ENCODE results near the gene SH3PXD2B.
A peak's percentile ranks its signal among the peaks of the same experiment; 100 is the strongest.

Gene SH3PXD2B

DNA sequence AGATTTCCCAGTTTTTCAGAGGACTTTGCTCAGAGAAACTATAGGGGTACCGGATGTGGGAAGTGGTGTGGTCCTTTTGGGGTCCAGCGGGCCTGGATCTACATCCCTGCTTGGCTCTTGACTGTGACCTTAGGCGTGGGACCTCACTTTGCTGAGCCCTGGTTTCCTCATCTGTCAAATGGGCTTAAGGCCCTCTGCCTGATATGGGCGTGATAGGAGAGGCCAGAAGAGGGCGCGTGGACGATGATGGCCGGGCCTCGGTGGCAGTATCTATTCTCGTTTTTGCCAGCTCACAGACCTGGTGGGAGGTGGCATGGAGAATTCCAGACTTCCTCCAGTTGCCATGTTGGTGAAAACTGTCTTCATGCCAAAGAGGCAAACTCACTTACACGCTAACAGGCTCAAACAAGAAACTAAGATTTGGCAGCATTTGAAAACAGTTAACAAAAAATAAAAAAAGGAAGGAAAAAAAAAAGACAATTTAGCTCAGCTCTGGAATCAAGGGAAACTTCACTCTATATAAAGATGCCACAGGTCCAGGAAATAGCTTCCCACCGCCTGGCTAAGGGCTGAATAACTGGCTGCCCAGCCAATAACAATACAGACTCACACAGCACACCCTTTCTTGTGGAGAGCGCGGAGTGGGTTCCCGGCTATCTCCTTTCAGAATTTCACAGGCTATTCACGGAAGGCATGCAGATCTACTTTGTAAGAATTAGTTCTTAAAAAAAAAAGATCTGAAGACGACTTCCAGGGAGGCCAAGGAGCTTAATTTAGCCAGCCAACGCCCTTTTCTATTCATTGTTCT is 1.7 kb downstream of the SH3PXD2B start:
- no peak overlapping the region for H3K27ac Mint-ChIP-seq
- no peaks in the 10 kb centered on the region for H3K9me3 Mint-ChIP-seq
- H3K27me3 Mint-ChIP-seq (ENCODE audit: low read depth) = peaks cover 60% of the 10 kb centered on the region
- peaks cover 4% of the 10 kb centered on the region for H3K4me1 Mint-ChIP-seq (ENCODE audit: low read depth)
- peak overlapping the region; percentile 49 for H3K4me3 Mint-ChIP-seq
- H3K36me3 Mint-ChIP-seq (ENCODE audit: low read depth) = no peaks in the 10 kb centered on the region

DNA sequence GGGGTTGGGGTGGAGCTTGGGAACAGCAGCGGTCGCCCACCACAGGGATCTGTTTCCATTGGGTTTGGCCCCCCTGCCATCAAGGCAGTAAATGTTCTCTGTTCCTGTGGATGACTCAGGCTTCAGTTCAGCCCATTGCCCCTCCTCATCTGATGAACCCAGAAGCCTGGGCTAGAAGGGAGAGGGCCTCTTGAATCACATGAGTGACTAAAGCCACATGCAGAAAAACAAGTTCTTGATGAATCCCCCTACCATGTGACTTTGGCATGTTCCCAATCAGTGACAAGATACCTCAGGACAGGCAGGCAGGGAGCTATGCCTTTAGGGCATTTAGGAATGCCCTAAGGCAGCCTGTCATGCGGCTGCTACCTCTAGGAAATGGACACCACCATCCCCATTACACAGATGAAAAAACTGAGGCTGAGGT is 2.5 kb downstream of the SH3PXD2B start:
- no peak overlapping the region for H3K4me3 Mint-ChIP-seq
- no peaks in the 10 kb centered on the region for H3K36me3 Mint-ChIP-seq (ENCODE audit: low read depth)

DNA sequence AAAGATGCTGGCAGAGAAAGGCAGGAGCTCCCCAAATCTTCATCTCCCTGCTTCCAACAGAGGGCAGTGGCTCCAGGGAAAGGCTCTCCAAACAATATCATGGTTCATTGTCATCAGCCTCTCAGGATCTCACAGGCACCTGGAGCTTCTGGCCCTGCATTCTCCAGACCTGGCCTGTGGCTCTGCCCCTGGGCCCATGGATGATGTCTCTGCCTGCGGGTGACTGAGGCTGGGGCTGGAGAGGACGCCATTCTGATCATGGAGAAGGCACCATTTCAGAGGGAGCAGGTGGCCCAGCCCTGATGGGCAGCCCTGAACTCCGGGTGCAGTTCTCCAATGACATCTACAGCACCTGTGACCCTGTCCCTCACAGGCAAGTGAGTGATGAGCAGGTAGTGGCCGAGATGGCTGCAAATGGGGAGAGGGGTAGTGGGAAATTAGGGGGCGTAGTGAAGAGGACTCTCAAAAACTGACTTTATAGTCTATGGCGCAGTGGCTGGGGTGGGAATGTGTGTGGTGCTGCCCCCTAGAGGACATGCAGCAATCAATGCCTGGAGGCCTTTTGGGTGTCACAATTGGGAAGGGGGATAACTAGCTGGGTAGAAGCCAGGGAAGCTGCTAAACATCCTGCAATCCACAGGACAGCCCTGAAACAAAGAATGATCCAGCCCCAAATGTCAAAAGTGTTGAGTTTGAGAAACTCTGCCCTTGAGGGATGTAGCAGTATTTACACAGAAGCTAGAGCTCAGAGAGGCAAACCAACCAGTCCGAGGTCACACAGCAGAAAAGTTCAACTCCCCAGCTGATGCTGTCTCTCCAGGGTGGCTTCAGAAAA is 3.2 kb downstream of the SH3PXD2B start:
- peaks cover 51% of the 10 kb centered on the region for H3K27me3 Mint-ChIP-seq (ENCODE audit: low read depth)
- H3K27ac Mint-ChIP-seq = no peak overlapping the region
- H3K4me1 Mint-ChIP-seq (ENCODE audit: low read depth) = peaks cover 4% of the 10 kb centered on the region
- H3K4me3 Mint-ChIP-seq = no peak overlapping the region
- no peaks in the 10 kb centered on the region for H3K36me3 Mint-ChIP-seq (ENCODE audit: low read depth)
- no peaks in the 10 kb centered on the region for H3K9me3 Mint-ChIP-seq

More for the DNA sequence above, 2.5 kb downstream of the SH3PXD2B start:
- Mint-ChIP-seq H3K27ac (no peak overlapping the region), H3K4me1 (ENCODE audit: low read depth) (peaks cover 4% of the 10 kb centered on the region), H3K9me3 (no peaks in the 10 kb centered on the region), H3K27me3 (ENCODE audit: low read depth) (peaks cover 55% of the 10 kb centered on the region)

DNA sequence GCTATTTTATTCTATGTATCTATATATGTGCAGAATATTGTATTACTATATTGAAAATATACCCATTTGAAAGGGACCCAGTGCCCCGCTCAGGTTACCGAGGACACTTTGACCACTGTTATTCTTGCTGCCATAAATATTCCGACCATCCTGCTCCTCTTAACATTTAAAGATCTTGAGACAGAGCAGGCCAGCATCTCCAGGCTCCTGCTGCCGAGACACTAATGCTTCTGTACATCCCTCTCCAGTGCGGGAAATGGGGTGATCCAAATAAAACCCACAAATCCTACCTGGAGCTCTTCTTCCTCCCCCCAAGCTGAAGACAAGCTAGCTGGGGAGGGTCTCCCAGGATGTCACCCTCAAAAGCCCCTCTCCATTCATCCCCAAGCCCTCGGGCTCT is 3.9 kb downstream of the SH3PXD2B start:
- H3K27me3 Mint-ChIP-seq (ENCODE audit: low read depth) = peaks cover 45% of the 10 kb centered on the region
- no peak overlapping the region for H3K27ac Mint-ChIP-seq
- no peaks in the 10 kb centered on the region for H3K36me3 Mint-ChIP-seq (ENCODE audit: low read depth)
- H3K4me3 Mint-ChIP-seq = no peak overlapping the region
- H3K4me1 Mint-ChIP-seq (ENCODE audit: low read depth) = peaks cover 4% of the 10 kb centered on the region
- no peaks in the 10 kb centered on the region for H3K9me3 Mint-ChIP-seq

DNA sequence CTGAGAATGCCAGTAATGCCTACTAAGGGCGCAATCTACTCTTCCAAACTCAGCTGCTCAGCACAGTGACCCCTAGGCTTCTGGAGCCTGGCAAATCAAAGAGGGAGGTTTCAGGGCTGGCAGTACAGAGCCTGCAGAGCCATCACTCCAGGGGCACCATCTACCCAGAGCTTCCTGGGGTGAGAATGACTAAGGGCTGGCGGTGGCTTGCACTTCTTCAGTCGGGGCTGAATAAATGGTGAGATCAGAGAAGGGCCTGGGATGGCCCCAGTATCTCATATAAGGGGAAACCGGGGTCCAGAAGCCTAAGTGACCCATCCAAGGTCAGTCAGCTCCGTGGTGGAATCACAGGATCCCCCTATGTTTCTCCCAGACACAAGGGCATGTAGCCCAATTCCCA is 5.3 kb downstream of the SH3PXD2B start:
- Mint-ChIP-seq H3K4me1 (ENCODE audit: low read depth) (no peaks in the 10 kb centered on the region), H3K4me3 (no peak overlapping the region), H3K27me3 (ENCODE audit: low read depth) (peaks cover 48% of the 10 kb centered on the region), H3K36me3 (ENCODE audit: low read depth) (no peaks in the 10 kb centered on the region), H3K9me3 (no peaks in the 10 kb centered on the region), H3K27ac (no peak overlapping the region)

DNA sequence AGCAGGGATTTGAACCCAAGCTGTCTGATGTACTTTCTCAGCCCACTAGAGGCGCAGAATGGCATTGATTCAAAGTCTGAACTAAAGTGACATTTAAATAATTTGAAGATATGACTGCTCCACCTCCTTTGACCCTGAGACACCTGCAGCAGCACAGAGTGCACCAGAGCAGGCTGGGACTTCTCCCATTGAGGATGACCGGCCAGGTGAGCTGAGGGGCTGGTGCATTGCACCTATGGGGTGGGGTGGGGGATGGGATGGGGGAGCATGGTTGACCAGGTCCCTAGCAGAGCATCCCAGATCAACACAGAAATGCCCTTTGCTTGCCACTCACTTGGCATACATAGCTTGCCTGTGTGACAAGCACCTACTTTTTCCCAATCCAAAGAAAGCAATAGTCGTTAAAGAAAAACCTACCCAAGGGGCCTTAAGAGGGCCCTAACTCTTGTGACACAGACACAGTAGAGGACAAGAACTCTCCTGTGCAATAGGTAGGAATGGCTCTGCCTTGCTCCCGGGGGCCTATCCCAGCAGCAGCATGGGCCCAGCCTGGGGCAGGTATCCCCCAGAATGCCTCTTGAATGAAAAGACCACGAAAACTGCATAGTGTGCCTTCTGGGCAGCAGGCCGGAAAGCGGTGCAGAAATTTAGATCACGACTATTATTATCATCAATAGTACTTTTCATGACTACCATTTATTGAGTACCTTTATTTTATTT is 6.5 kb downstream of the SH3PXD2B start:
- H3K27ac Mint-ChIP-seq = no peak overlapping the region
- no peak overlapping the region for H3K4me3 Mint-ChIP-seq
- H3K9me3 Mint-ChIP-seq = no peaks in the 10 kb centered on the region
- no peaks in the 10 kb centered on the region for H3K36me3 Mint-ChIP-seq (ENCODE audit: low read depth)
- peaks cover 45% of the 10 kb centered on the region for H3K27me3 Mint-ChIP-seq (ENCODE audit: low read depth)
- H3K4me1 Mint-ChIP-seq (ENCODE audit: low read depth) = peaks cover 6% of the 10 kb centered on the region

DNA sequence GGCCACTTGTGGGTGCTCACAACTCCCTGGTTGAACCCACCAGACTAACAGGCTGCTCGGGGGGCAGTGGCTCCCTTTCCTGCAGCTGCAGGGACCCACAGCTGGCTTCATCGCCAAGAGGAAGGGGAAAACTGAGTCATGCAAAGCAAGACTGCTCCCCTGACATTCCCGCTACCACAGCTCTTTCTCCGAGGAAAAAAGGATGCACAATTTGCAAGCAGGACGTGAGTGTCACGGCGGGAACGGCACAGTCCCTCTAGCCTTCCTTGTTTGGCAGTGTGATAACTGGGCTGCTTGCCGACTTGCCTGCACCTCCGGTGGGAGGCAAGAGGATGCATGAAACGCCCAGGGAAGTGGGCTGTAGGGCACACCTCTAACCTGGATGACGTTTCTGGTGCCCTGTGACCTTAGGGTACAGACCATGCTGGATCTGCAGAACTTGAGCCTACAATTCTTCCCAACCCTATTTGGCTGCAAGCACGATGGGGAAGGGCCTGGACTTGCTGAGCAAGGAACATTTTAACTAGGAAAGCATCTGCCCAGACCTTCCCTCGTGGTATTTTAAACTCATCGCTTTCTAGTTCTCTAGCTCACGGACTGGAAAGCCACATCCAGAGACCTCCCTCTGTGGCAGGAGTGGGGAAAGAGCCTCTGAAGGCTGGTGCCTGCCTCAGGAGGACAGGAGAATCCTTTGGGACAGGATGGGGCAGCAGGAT is 7.8 kb downstream of the SH3PXD2B start:
- Mint-ChIP-seq H3K4me1 (ENCODE audit: low read depth) (peaks cover 6% of the 10 kb centered on the region), H3K4me3 (no peak overlapping the region), H3K36me3 (ENCODE audit: low read depth) (no peaks in the 10 kb centered on the region), H3K27me3 (ENCODE audit: low read depth) (peaks cover 34% of the 10 kb centered on the region), H3K9me3 (no peaks in the 10 kb centered on the region), H3K27ac (no peak overlapping the region)

DNA sequence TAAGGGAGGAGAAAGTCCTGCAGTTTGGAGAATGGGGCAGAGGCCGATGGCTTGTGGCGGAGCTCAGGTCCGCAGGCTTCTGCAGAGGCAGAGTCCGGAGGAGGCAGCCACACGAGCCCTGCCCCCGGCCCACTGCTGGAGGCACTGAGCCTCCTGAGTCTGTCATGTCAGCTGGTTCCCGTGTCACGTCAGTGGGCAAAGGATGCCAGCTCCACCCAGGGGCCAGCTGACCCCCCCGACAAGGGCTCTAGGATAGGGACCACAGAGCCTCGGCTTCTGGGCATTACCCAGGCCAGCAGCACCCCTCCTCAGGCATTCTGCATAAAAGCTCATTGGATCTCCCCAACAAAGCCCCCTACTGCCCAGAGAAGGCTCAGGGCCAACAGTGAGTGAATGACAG is 8.5 kb downstream of the SH3PXD2B start:
- Mint-ChIP-seq H3K27ac (no peak overlapping the region), H3K4me3 (no peak overlapping the region), H3K36me3 (ENCODE audit: low read depth) (no peaks in the 10 kb centered on the region), H3K4me1 (ENCODE audit: low read depth) (peaks cover 6% of the 10 kb centered on the region), H3K9me3 (no peaks in the 10 kb centered on the region), H3K27me3 (ENCODE audit: low read depth) (peaks cover 28% of the 10 kb centered on the region)

DNA sequence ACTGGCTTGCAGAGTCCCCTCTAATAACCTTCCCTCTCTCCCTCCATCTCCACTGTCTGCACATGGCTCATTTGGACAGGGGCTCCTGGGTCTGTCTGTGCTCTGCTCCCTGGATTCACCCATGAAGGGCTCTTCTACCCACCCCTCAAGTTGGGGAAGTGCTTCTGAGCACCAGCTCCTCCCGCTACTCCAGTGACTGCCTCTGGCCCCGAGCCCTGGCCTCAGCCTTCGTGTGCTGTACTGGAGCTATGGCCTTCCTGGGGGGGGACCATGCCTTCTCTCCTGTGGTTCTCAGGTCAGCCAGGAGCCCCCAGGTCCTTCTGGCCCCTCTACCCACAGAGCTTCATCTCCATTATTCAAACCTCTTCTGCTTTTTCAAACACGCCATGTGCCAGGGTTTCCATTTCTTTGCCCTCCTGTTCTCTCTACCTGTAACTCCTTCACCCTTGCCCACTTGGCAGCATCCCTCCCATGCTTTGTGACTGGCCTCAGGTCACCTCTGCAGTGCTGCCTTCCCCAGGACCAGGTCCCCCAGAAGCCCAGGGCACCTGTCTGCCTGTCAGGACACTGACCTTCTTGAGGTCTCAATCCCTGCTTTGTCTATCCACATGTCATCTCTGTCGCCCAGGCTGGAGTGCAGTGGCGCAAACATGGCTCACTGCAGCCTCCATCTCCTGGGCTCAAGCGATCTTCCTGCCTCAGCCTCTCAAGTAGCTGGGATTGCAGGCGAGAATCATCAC is 9.5 kb downstream of the SH3PXD2B start:
- Mint-ChIP-seq H3K9me3 (no peaks in the 10 kb centered on the region), H3K4me1 (ENCODE audit: low read depth) (peaks cover 6% of the 10 kb centered on the region), H3K27me3 (ENCODE audit: low read depth) (peaks cover 24% of the 10 kb centered on the region), H3K36me3 (ENCODE audit: low read depth) (no peaks in the 10 kb centered on the region), H3K27ac (no peak overlapping the region), H3K4me3 (no peak overlapping the region)

DNA sequence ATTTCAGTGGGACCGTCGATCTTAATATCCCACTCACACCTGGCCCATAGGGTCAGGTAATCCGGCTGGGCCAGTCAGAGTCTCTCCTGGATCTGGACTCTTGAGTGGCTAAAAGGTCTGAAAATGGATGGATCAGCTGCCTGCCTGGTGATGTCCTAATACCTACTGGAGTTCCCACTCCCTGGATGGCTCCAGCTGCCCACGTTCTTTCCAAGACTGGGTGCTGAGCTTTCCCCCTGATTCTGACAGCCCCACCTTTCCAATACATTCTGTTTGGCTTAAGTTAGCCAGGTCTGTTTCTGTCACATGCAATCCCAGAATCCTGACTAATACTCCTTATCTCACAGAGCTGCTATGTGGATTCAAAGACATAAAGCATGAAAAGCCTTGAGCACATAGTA is 10.2 kb downstream of the SH3PXD2B start:
- H3K36me3 Mint-ChIP-seq (ENCODE audit: low read depth) = no peaks in the 10 kb centered on the region
- peaks cover 24% of the 10 kb centered on the region for H3K27me3 Mint-ChIP-seq (ENCODE audit: low read depth)
- no peak overlapping the region for H3K27ac Mint-ChIP-seq
- H3K9me3 Mint-ChIP-seq = no peaks in the 10 kb centered on the region
- peaks cover 6% of the 10 kb centered on the region for H3K4me1 Mint-ChIP-seq (ENCODE audit: low read depth)
- H3K4me3 Mint-ChIP-seq = no peak overlapping the region

DNA sequence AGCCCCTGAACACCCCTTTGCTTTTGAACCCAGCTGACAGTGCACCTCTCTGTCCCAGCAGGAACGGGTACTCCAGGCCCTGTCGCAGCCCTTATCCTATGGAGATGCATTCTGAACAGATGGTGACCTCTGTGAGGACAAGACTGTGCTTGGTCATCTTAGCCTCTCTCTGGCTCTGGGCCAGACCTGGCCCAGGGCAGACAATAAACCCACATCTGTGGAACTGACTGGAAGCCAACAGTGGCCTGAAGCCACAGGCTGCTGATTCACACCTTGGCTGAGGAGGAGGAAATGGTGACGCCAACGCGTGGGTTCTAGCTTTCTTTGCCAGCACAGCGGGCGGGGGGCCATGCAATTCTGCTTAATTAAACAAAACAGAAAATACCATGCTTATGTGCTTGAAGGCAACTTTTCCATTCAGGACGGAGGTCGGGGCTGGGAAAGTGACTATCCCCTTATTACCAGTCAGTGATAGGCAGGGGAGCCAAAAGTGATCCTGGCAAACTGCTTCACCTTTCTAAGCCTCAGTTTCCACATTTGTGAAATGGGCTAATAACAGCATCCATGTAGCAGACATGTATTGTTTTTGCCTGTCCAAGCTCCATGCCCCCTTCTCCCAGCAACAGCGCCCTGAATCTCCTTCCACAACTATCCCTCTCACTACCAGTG is 10.8 kb downstream of the SH3PXD2B start:
- H3K4me1 Mint-ChIP-seq (ENCODE audit: low read depth) = peaks cover 6% of the 10 kb centered on the region
- peaks cover 24% of the 10 kb centered on the region for H3K27me3 Mint-ChIP-seq (ENCODE audit: low read depth)
- no peak overlapping the region for H3K27ac Mint-ChIP-seq
- no peaks in the 10 kb centered on the region for H3K36me3 Mint-ChIP-seq (ENCODE audit: low read depth)
- H3K9me3 Mint-ChIP-seq = no peaks in the 10 kb centered on the region
- no peak overlapping the region for H3K4me3 Mint-ChIP-seq

DNA sequence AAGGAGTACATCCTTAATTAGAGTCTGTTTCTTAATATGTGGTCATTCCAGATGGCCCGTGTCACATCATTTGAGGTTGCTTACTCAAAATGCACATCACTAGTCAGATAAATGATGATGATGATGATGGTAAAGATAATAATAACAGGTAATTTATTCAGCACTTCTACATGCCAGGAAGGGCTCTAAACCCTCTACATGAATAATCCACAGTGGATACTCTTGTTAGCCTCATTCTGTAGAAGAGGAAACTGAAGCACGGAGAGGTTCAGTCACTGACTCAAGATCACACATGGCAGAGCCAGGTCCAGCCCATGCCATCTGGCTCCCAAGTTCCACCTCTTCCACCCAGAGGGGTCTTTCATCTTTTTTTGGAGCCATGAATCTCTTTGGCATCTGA is 11.7 kb downstream of the SH3PXD2B start:
- H3K27me3 Mint-ChIP-seq (ENCODE audit: low read depth) = peaks cover 24% of the 10 kb centered on the region
- H3K36me3 Mint-ChIP-seq (ENCODE audit: low read depth) = no peaks in the 10 kb centered on the region
- H3K4me1 Mint-ChIP-seq (ENCODE audit: low read depth) = peaks cover 6% of the 10 kb centered on the region
- H3K9me3 Mint-ChIP-seq = no peaks in the 10 kb centered on the region
- H3K4me3 Mint-ChIP-seq = no peak overlapping the region
- H3K27ac Mint-ChIP-seq = no peak overlapping the region

DNA sequence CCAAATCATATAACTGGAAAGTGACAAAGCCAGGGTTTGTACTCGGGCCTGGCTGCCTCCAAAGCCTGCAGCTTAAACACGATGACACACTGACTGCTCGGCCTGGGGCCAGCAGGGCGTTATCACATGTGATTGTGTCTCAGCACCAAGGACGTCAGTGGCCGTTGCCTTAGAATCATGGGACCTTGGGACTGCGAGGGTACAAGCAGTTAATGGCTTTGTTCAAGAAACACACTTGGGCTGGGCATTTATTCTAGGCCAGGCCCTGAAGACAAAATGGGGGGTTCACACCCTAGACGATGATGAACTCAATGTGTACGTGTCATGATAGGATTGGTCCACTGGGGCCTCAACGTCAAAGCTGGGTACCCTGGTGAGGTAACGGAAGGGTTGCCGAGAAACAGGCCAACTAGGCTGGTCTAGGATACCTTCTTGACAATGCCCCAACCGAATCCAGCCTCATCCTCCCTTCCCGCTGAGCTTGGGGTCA is 13.0 kb downstream of the SH3PXD2B start:
- H3K27me3 Mint-ChIP-seq (ENCODE audit: low read depth) = peaks cover 19% of the 10 kb centered on the region
- no peak overlapping the region for H3K27ac Mint-ChIP-seq
- H3K9me3 Mint-ChIP-seq = no peaks in the 10 kb centered on the region
- no peaks in the 10 kb centered on the region for H3K36me3 Mint-ChIP-seq (ENCODE audit: low read depth)
- H3K4me1 Mint-ChIP-seq (ENCODE audit: low read depth) = peaks cover 7% of the 10 kb centered on the region
- no peak overlapping the region for H3K4me3 Mint-ChIP-seq

Measured in T-helper 1 cell treated with Interleukin-12 subunit alpha and Interleukin-12 subunit beta and Interleukin-4 antibody, amounts not matched to agents 30 μg/mL and 1 μg/mL, for 36 hours (primary cell).